K562 (cell line): Measurements from ENCODE around the gene MTG2. TPM values are rescaled to one million over a fixed set of nuclear protein-coding genes. Genes with fewer than 3 reads are reported as not detected.

Experiments
- ATAC-seq: fragments of 200-7000 bp; cut with Tn5 transposase; 3 replicates; pipeline ENCODE4 v1.9.1; 2020; ENCODE audit warnings: moderate library complexity
- BruUV-seq: library from RNA; stranded (reverse); fragments of 400-500 nt; replicated peaks from 2 replicates; lab custom pipeline; 2021; lab: Mats Ljungman, UMichigan
- CTCF ChIA-PET: fragments of 300-600 bp; formaldehyde crosslinking; extraction: SDS; loops from one replicate; lab custom pipeline; 2021; ENCODE audit warnings: low intra/inter-chr PET ratio; lab: Yijun Ruan, JAX
- POLR2A ChIA-PET: fragments of 300-600, 350-650 bp; sonication (Branson Sonifier 250); formaldehyde crosslinking; extraction: SDS; loops from one replicate; lab custom pipeline; 2021; ENCODE audit warnings: antibody characterized with exemption, inconsistent platforms; lab: Yijun Ruan, JAX
- DNase-seq, 4 experiments: peaks; one replicate each; pipeline versions ENCODE4 v3.0.0 to v3.0.0-alpha.2; 2011 to 2018; ENCODE audit warnings: low spot score in 3 of 4, mixed read lengths in 3 of 4; ENCODE audit errors: extremely low read depth in 1 of 4
- FAIRE-seq: peaks from 2 replicates; lab custom pipeline; 2011; peaks lifted over from hg19 to GRCh38; lab: Jason Lieb, UNC
- H2AFZ ChIP-seq: 2 replicates; pipeline ENCODE4 v1.6.0; 2011; ENCODE audit warnings: low read depth, low read length, control low read depth, inconsistent platforms
- H3K27ac ChIP-seq: fragments of 200-600 bp; 3 replicates; pipeline ENCODE4 v1.8.0; 2011; ENCODE audit warnings: low read depth, mild to moderate bottlenecking, control low read depth, inconsistent platforms, low read length, moderate library complexity, mixed read lengths; ENCODE audit errors: extremely low read depth
- H3K27me3 ChIP-seq, 2 experiments: fragments of 300-600 bp in 1 of 2; 2 replicates in 1 of 2; 3 replicates in 1 of 2; pipeline versions ENCODE4 v1.6.0 to v1.8.0; 2011; ENCODE audit warnings: inconsistent platforms in 2 of 2, low read length in 2 of 2, mild to moderate bottlenecking in 1 of 2, mixed read lengths in 1 of 2, moderate library complexity in 1 of 2; ENCODE audit not compliant: control insufficient read depth in 2 of 2, insufficient read depth in 2 of 2
- H3K36me3 ChIP-seq: fragments of 300-600 bp; 3 replicates; pipeline ENCODE4 v1.8.0; 2011; ENCODE audit warnings: mild to moderate bottlenecking, low read length, inconsistent platforms; ENCODE audit not compliant: control insufficient read depth, insufficient read depth
- H3K4me1 ChIP-seq, 2 experiments: fragments of 200-600 bp in 1 of 2; replicated peaks in 1 of 2; 2 replicates in 1 of 2; 3 replicates in 1 of 2; pipeline versions ENCODE4 v1.5.1 to v1.8.0; 2011; ENCODE audit warnings: inconsistent platforms in 2 of 2, low read length in 2 of 2, mild to moderate bottlenecking in 1 of 2, mixed read lengths in 1 of 2, moderate library complexity in 1 of 2; ENCODE audit not compliant: control insufficient read depth in 2 of 2, insufficient read depth in 2 of 2
- H3K4me2 ChIP-seq: 2 replicates; pipeline ENCODE4 v1.6.1; 2011; ENCODE audit warnings: low read length, control low read depth, inconsistent platforms, mixed read lengths; ENCODE audit not compliant: insufficient read depth
- H3K4me3 ChIP-seq: fragments of 200-600 bp; sonication (generic), shearing (Covaris generic); 2 replicates; pipeline ENCODE4 v1.5.1; 2016; ENCODE audit warnings: control low read depth, inconsistent platforms
- H3K79me2 ChIP-seq: fragments of 200-600 bp; 3 replicates; pipeline ENCODE4 v1.8.0; 2011; ENCODE audit warnings: low read length, inconsistent platforms; ENCODE audit not compliant: control insufficient read depth, insufficient read depth
- H3K9ac ChIP-seq, 2 experiments: 2 replicates each; pipeline versions ENCODE4 v1.6.0 to v1.6.1; 2011; ENCODE audit warnings: low read depth in 2 of 2, low read length in 2 of 2, control low read depth in 1 of 2, inconsistent platforms in 1 of 2, mild to moderate bottlenecking in 1 of 2, mixed read lengths in 1 of 2; ENCODE audit not compliant: insufficient read depth in 1 of 2
- H3K9me1 ChIP-seq: one replicate; pipeline ENCODE4 v1.6.0; 2011; ENCODE audit warnings: inconsistent platforms, mild to moderate bottlenecking, low read length, moderate library complexity; ENCODE audit not compliant: control insufficient read depth, insufficient read depth
- H3K9me3 ChIP-seq: replicated peaks from 2 replicates; pipeline ENCODE4 v1.5.1; 2011; ENCODE audit warnings: low read depth, low read length, inconsistent platforms; ENCODE audit not compliant: control insufficient read depth, insufficient read depth
- H4K20me1 ChIP-seq: replicated peaks from 2 replicates; pipeline ENCODE4 v1.6.1; 2011; ENCODE audit warnings: low read length, inconsistent platforms, mixed read lengths; ENCODE audit not compliant: control insufficient read depth, insufficient read depth
- CHD1 ChIP-seq: fragments of 200-600 bp; sonication (generic); IDR thresholded peaks from one replicate; pipeline ENCODE4 v1.6.1; 2012; ENCODE audit warnings: mild to moderate bottlenecking, moderate library complexity, low read length, inconsistent platforms
- ZFP30 ChIP-seq: fragments of 250-450 bp; sonication (Bioruptor Pico); IDR thresholded peaks from 2 replicates; pipeline ENCODE4 v1.8.0; 2022; ENCODE audit warnings: moderate library complexity, mild to moderate bottlenecking, inconsistent platforms, borderline replicate concordance
- ZNF282 ChIP-seq: sonication (generic); formaldehyde crosslinking; IDR thresholded peaks from 2 replicates; pipeline ENCODE4 v1.8.1; 2023; ENCODE audit warnings: missing genetic modification reagents
- WGBS: fragments of 100-300 bp; shearing (Covaris generic); methylation state at CpG from one replicate; pipeline ENCODE4 v1.1.6; 2016; ENCODE audit warnings: low coverage, mixed read lengths; ENCODE audit not compliant: insufficient coverage; ENCODE audit errors: missing lambda C conversion rate; 5-methylcytosine and 5-hydroxymethylcytosine counted together
- in situ Hi-C: fragments of 300-500 bp; cut with MboI; formaldehyde crosslinking; loops from 4 replicates; pipeline ENCODE4 v1.15.0; 2018; ENCODE audit warnings: inconsistent platforms, mixed read lengths
- intact Hi-C: fragments of 100-400 bp; cut with micrococcal nuclease; formaldehyde crosslinking; loops from 2 replicates; pipeline ENCODE4 v1.14.2; 2022
- polyA plus RNA-seq, 8 experiments: library from polyadenylated mRNA; depleted of rRNA in 4 of 8; stranded (reverse) in 5 of 8; unstranded in 3 of 8; fragments of >200 nt; fragmentation: Nextera tagmentation in 2 of 8; fragmentation: Illumina TruSeq in 1 of 8; extraction: Ambion mirVana in 2 of 8; extraction: Trizol in 1 of 8; gene quantifications; 2 replicates each; pipeline versions ENCODE4 v1.2.1 to v1.2.3, GENCODE V29; 2011 to 2014; ENCODE audit warnings: inconsistent platforms in 1 of 8, missing spikeins in 1 of 8
- total RNA-seq, 7 experiments: library from RNA; depleted of rRNA in 6 of 7; stranded (reverse); fragments of >200 nt in 6 of 7; fragmentation: Illumina TruSeq in 2 of 7; extraction: Trizol in 2 of 7; gene quantifications; 2 replicates each; pipeline versions ENCODE4 v1.2.1 to v1.2.3, GENCODE V29; 2011 to 2021; ENCODE audit warnings: low replicate concordance in 1 of 7
- TF ChIP-seq, protein P1 (sequence below): sonication (generic); formaldehyde crosslinking; IDR thresholded peaks from 2 replicates; pipeline ENCODE4 v1.9.0; 2022; ENCODE audit warnings: mild to moderate bottlenecking, missing genetic modification reagents
- TF ChIP-seq, protein P2 (sequence below): fragments of 450-650 bp; formaldehyde crosslinking; IDR thresholded peaks from 2 replicates; pipeline ENCODE4 v1.4.0; 2022; ENCODE audit warnings: missing genetic modification characterization

Gene MTG2
- total and polyA plus RNA-seq, 9 of the 15 experiments (the other 6 are each of a cell fraction or from before 2014, with no cell fraction given): 8.7 to 67.5 (median 44.5) TPM

DNA sequence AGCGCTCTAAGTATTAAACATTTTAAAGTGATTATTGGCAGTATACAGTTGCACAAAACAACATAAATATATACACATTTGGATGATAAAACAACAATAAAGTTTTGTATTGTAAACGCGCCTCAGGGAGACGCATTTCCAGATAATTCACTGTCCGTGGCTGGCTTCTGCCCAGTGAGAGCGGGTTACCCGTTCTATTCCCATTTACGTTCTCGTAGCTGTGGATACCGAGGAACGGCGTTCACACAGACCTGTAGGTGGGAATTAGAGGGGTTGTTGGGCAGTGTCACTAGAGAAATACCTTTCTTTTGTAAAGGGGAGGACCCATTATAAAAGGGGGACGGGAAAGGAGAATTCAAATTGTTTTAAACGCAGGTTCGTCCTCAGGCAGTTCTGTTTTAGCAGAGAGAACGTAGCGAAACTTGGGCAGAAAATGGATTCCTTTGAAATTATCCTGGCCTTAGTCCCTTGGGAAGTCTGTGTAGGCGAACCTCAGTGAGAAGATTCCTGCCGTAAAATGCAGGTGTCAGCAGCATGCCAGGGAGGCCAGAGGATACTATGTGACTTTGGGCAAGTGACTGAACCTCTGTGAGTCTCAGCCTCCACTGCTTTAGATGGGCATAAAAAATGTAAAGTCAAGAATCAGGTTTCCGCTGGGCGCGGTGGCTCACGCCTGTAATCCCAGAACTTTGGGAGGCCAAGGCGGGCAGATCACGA is 756 bp downstream of the MTG2 start:
- peak overlapping the region; percentile 64; the same call in 1 of the 2 replicates for H2AFZ ChIP-seq
- no peak for TF ChIP-seq ZFP30 (CRISPR knock-in tag)
- TF ChIP-seq, protein P1, sequence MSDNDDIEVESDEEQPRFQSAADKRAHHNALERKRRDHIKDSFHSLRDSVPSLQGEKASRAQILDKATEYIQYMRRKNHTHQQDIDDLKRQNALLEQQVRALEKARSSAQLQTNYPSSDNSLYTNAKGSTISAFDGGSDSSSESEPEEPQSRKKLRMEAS (CRISPR knock-in tag): no peak
- TF ChIP-seq CHD1: peak; percentile 82
- no peak for TF ChIP-seq ZNF282
- TF ChIP-seq, protein P2, sequence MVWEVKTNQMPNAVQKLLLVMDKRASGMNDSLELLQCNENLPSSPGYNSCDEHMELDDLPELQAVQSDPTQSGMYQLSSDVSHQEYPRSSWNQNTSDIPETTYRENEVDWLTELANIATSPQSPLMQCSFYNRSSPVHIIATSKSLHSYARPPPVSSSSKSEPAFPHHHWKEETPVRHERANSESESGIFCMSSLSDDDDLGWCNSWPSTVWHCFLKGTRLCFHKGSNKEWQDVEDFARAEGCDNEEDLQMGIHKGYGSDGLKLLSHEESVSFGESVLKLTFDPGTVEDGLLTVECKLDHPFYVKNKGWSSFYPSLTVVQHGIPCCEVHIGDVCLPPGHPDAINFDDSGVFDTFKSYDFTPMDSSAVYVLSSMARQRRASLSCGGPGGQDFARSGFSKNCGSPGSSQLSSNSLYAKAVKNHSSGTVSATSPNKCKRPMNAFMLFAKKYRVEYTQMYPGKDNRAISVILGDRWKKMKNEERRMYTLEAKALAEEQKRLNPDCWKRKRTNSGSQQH (CRISPR knock-in tag): no peak
- DNase-seq: peak in 2 of 4 experiments; percentile 20 to 29
- no peaks in the 10 kb centered on the region for H3K27me3 ChIP-seq
- 23% methylated on average over 25 of the region's 25 CpGs for WGBS
- CTCF ChIA-PET: no interaction called here
- intact Hi-C loops: no loop called here
- peak; percentile 82 for FAIRE-seq
- no peaks in the 10 kb centered on the region for H3K9me1 ChIP-seq
- H3K79me2 ChIP-seq: peaks cover 65% of the 10 kb centered on the region
- in situ Hi-C loops: no loop called here
- peaks cover 34% of the 10 kb centered on the region; the same call in 2 of the 3 replicates for H3K36me3 ChIP-seq
- peak overlapping the region; percentile 99 to 100 for H3K9ac ChIP-seq
- ATAC-seq: no peak
- H3K4me1 ChIP-seq: peaks cover 14 to 26% of the 10 kb centered on the region in 2 experiments
- peak overlapping the region; percentile 98 for H3K4me3 ChIP-seq
- no peaks in the 10 kb centered on the region; the same call in 1 of the 2 replicates for H4K20me1 ChIP-seq
- no TSS peak for BruUV-seq
- peak overlapping the region; percentile 92 for H3K4me2 ChIP-seq
- no peaks in the 10 kb centered on the region for H3K9me3 ChIP-seq
- peak overlapping the region; percentile 96 for H3K27ac ChIP-seq
- POLR2A ChIA-PET: no interaction called here
